GM19351 (cell line): ENCODE measurements around the gene ACER1.

ENCODE experiments used
- ATAC-seq: cut with Tn5 transposase; IDR thresholded peaks from one replicate; pipeline ENCODE4 v1.9.1; 2021; ENCODE audit warnings: mild to moderate bottlenecking, moderate library complexity; ENCODE audit not compliant: unreplicated experiment

Gene ACER1

DNA sequence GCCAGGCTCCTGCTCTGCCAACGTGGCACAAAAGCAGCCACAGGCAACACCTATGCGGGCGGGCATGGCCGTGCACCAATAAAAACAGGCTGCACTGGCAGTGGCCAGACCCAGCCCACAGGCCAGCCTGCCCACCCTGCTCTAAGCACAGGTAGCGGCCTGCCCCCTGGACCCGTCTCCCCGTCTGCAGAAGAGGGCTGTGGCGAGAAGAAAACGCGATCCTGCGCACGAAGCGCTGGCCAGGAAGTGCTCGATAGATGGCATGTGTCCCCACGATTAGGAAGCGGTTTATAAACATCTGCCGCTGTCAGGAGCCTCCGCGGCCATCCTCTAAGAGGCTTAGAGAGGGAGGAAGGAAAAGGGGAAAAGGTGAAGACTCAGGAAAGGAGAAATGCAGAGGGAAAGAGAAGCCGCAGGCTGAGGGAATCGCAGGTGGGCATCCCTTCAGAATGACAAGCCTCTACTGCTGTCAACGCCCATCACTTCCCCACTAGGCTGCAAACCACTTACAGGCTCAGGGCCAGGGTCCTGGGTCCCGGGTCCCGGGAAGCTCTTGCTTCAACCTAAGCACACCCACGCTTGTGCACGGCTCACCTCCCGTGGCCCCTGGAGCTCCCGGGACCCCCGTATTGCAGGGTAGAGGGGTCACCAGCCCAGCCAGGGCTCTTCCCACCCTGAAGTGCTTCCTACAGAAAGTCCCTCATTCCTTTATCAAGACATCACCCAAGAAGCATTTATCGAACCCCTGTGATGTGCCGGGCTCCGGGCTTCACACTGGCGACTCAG, 64.1 kb downstream of the ACER1 start:
- no peak for ATAC-seq

DNA sequence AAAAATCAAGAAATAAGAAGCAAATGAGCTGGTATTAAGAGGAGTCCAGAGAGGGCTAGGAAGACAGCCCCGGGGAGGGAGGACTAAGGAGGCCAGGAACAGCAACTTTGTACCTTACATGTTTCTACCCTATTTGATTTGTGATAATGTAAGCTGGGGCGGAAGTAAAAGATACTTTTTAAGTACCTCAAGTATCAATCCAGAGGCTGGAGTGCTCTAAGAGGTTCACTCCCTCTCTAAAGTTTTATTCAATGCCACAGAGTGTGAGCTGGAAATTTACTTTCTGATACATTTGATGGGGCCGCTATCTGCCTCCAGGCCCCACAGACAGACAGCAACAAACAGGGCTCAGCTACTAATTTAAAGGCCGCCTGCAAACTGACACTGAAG, 65.0 kb downstream of the ACER1 start:
- no peak for ATAC-seq

GRCh38 chr19:6267552-6268381, 65.6 kb downstream of the ACER1 start:
- ATAC-seq, result no peak

GRCh38 chr19:6264803-6265202, 68.6 kb downstream of the ACER1 start:
- ATAC-seq, result no peak

- ATAC-seq, result no peak
Observed at GRCh38 chr19:6263735-6264444, 69.5 kb downstream of the ACER1 start.

GRCh38 chr19:6263306-6263705, 70.1 kb downstream of the ACER1 start:
- no peak for ATAC-seq

GRCh38 chr19:6262519-6262918, 70.9 kb downstream of the ACER1 start:
- no peak for ATAC-seq

DNA sequence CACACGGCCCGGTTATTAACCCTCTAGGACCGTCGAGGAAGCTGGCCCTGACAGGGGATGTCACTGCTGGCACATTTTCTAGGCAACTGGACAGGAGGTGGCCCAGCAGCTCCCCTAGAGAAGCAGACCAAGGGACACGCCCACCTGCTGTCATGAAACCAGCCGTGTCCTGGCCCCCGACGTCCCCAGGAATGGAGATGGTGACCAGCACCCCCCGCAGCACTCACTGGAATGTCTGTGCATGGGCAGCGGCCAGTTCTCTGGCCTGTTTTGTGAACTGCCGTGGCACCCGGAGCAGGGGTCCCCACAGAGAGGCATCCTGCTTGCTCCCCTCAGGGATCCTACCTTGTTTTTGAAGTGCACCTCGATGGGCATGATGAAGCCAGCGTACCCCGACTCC, 71.5 kb downstream of the ACER1 start:
- ATAC-seq, result no peak

- ATAC-seq, result no peak
Observed at GRCh38 chr19:6260912-6261650, 72.3 kb downstream of the ACER1 start.

DNA sequence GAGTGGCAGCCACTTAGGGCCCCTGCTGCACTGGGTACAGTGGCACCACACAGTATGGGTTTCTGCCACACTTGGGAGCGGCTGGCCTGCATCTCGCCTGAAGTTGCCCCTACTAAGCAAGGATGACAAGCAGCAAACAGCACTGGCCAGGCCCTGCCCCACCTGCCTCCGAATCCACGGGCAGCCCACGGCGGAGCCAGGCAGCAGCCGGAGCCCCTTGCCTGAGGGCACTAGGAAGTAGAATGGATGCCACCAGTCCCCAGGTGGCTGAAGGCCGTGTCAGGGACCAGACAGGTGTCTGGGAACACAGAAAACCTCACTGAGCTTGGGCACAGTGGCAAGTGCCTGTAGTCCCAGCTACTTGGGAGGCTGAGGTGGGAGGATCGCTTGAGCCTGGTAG, 73.0 kb downstream of the ACER1 start:
- ATAC-seq, result no peak

GRCh38 chr19:6259312-6259861, 74.0 kb downstream of the ACER1 start:
- no peak for ATAC-seq

DNA sequence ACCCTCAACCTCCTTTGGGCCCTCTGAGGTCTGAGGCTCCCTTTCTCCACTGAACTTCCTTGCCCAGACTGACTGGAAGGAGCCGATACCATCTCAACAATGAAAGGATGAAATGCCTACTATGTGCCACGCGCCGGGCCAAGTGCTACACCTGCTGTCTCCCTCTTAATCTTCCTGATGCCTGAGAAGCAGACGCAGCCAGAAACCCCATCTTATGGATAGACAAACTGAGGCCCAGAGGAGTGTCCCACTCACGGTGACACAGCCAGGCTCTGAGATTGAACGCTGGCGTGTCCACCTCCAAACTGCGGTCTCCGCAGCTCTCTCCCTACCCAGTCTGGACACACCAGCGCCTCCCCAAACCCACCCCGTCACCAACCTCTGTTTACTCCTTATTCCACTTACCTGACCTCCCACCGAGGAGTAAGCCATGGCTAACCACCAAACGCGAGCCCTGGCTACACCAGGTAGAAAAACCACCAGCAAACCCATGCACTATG, 74.5 kb downstream of the ACER1 start:
- ATAC-seq, result no peak
